ENCODE measurements around the gene FFAR2. TPM values are rescaled to one million over a fixed set of nuclear protein-coding genes. Genes with fewer than 3 reads are reported as not detected.

FFAR2 gene
- total and polyA plus RNA-seq, 2 donors (not counting 3 experiments of a cell fraction or from before 2014, with no cell fraction given): not detected

DNA sequence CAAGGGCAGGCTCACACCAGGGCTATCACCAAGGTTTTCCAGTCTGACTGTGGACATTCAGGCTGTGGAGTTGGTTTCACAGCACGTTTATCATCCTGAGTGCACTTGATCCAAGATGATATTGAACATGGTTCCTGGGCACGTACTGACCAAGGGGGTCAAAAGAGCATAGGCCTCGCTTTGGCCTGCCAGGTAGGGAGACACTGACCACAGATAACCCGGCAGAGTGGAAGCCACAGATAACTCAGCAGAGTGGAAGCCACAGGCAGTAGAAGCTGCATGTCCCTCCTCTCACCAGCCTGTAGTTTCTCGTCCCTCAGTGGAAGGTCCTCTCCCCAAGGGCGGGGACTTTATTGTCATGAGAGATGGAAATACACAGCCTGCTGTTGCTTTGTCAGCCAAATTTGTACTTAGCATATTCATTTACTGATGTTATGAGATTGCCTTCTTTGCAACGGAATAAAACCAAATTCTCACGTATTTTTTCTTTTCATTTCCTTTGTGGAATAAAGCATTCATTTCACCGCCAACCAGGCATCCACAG, 51.0 kb downstream of the FFAR2 start:
- no TSS peak for BruUV-seq (replicated peaks)
- no peak for TF ChIP-seq FOS (IDR thresholded peaks at IDR 0.05; ENCODE audit: borderline replicate concordance, insufficient read depth, low read length)
- TF ChIP-seq GATA2 (IDR thresholded peaks at IDR 0.05; ENCODE audit: insufficient read depth, insufficient read length, low read depth, low read length): no peak
- TF ChIP-seq, protein P1, sequence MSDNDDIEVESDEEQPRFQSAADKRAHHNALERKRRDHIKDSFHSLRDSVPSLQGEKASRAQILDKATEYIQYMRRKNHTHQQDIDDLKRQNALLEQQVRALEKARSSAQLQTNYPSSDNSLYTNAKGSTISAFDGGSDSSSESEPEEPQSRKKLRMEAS (IDR thresholded peaks at IDR 0.05; ENCODE audit: insufficient read depth, insufficient read length): no peak
- no peak for TF ChIP-seq POLR2A (IDR thresholded peaks at IDR 0.05; ENCODE audit: low read depth, low read length)
- no peak for TF ChIP-seq MYC (IDR thresholded peaks at IDR 0.05; ENCODE audit: low read depth, low read length)
- TF ChIP-seq JUN (IDR thresholded peaks at IDR 0.05; ENCODE audit: borderline replicate concordance, insufficient read depth, insufficient read length, low read depth): no peak
- no peak for TF ChIP-seq EZH2 (IDR thresholded peaks at IDR 0.05; ENCODE audit: borderline replicate concordance, low read depth, low read length, severe bottlenecking)
- TF ChIP-seq, protein P2, sequence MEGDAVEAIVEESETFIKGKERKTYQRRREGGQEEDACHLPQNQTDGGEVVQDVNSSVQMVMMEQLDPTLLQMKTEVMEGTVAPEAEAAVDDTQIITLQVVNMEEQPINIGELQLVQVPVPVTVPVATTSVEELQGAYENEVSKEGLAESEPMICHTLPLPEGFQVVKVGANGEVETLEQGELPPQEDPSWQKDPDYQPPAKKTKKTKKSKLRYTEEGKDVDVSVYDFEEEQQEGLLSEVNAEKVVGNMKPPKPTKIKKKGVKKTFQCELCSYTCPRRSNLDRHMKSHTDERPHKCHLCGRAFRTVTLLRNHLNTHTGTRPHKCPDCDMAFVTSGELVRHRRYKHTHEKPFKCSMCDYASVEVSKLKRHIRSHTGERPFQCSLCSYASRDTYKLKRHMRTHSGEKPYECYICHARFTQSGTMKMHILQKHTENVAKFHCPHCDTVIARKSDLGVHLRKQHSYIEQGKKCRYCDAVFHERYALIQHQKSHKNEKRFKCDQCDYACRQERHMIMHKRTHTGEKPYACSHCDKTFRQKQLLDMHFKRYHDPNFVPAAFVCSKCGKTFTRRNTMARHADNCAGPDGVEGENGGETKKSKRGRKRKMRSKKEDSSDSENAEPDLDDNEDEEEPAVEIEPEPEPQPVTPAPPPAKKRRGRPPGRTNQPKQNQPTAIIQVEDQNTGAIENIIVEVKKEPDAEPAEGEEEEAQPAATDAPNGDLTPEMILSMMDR (IDR thresholded peaks at IDR 0.05; ENCODE audit: extremely low read depth in 1 of 2, insufficient read depth in 1 of 2, low read depth in 1 of 2, low read length in 2 of 2): no peak
- no peak for TF ChIP-seq POLR2AphosphoS5 (IDR thresholded peaks at IDR 0.05; ENCODE audit: insufficient read depth, low read depth, low read length)
- Histone ChIP-seq H3K9me3 (replicated peaks; ENCODE audit: control insufficient read depth, insufficient read depth, low read length) (no peaks in the 10 kb centered on the region), H3K79me2 (ENCODE audit: control insufficient read depth, insufficient read depth, low read length) (no peaks in the 10 kb centered on the region), H3K27ac (ENCODE audit: insufficient read depth, low read depth, low read length) (no peak overlapping the region), H3K4me2 (ENCODE audit: insufficient read depth, low read length) (no peak overlapping the region), H3K27me3 (ENCODE audit: control insufficient read depth in 2 of 2, insufficient read depth in 2 of 2, low read length in 2 of 2) (no peaks in the 10 kb centered on the region), H3K9ac (replicated peaks; ENCODE audit: extremely low read depth, insufficient read depth, low read length) (no peak overlapping the region), H2AFZ (ENCODE audit: low read depth, low read length) (no peak overlapping the region), H3K36me3 (ENCODE audit: control insufficient read depth in 2 of 2, extremely low read depth in 1 of 2, insufficient read depth in 2 of 2, low read length in 2 of 2) (no peaks in the 10 kb centered on the region), H4K20me1 (replicated peaks; ENCODE audit: control insufficient read depth, extremely low read depth, insufficient read depth, low read length) (no peaks in the 10 kb centered on the region), H3K4me3 (replicated peaks in 1 of 3; ENCODE audit: insufficient read depth in 1 of 3, low read depth in 1 of 3, low read length in 3 of 3) (no peak overlapping the region), H3K4me1 (ENCODE audit: control insufficient read depth, extremely low read depth, insufficient read depth, low read length) (no peaks in the 10 kb centered on the region), H3K9me1 (replicated peaks; ENCODE audit: control insufficient read depth, extremely low read depth, insufficient read depth, low read length) (no peaks in the 10 kb centered on the region)
- POLR2A ChIA-PET: no interaction called here
- CTCF ChIA-PET: no interaction called here
- DNase-seq (ENCODE audit: low read depth, low spot score): no peak
- intact Hi-C loops (cut with micrococcal nuclease): no loop called here
- FAIRE-seq: no peak
- dilution Hi-C loops (cut with MboI; ENCODE audit: extremely low pct_ligation_motif_present, low sequenced_read_pairs): no loop called here
